NCI-H128 (cell line): ENCODE measurements around the gene RGS18.
"Not testable (repeated sequence)": the region's sequence is repeated elsewhere in the genome, so short reads cannot be mapped to it uniquely, and the experiment has no call there.

Experiments used
- DNase-seq: peaks from one replicate; lab custom pipeline; 2025; ENCODE audit not compliant: unreplicated experiment; lab: John Stamatoyannopoulos, UW

RGS18 gene

GRCh38 chr1:192158181-192158580, at the start of gene RGS18:
TSS of gene RGS18 (plus strand) at chr1:192158462. CDS start at chr1:192158638, 176 bp downstream.
- no peak for DNase-seq

GRCh38 chr1:192109576-192109975, 48.7 kb upstream of the RGS18 start:
- DNase-seq = no peak

DNA sequence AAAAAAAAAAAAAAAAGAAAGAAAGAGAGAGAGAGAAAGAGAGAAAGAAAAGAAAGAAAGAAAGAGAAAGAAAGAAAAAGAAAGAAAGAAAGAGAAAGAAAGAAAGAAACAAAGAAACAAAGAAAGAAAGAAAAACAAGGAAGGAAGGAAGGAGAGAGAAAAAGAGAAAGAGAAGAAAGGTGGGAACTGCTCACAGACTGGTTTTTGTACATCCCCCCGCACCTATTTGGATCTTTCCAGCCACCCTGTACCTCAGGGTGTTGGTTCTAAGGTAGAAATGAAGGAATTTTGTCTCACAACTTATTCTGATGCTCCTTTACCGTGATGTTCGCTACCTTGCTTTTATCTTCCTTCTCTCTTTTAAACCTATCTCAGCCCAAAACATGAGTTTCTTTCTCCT, 43.3 kb upstream of the RGS18 start:
- no peak for DNase-seq

GRCh38 chr1:192118881-192119405, 39.3 kb upstream of the RGS18 start:
- no peak for DNase-seq

DNA sequence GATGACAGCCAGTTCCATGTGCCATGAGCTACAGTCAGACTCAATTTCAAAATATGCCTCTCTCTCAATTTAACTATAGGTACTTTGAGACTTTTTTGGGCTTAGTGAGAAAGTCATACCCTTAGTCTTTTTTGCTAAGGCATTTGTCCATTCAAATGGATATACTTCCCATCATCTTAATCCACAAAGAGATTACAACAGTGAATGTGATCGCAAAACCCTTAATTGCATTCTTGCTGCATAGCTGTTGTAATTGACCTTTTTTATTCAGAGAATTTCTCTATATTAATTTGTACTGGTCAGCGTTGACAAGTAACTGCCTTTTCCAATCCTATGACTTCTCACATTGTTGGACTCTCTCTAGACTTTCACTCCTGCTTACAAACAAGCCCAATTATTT, 38.6 kb upstream of the RGS18 start:
- no peak for DNase-seq

DNA sequence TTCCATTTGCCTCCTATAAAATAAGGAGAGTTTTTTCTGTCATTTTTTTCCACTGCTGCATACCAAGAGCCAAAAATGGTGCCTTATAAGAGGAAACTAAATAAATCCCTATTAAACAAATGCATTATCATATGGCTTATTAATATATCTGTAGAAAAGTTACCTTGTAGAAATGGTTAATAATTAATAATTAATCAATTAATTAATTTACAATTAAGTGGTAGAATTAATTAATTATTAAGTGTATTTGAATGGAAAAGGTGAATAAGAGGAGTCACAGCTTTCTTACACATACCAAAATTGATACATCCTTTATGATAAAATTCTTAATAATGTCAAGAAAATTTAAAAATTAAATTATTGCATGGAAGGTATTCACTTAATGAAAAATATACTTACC, 35.6 kb upstream of the RGS18 start:
- DNase-seq = no peak

DNA sequence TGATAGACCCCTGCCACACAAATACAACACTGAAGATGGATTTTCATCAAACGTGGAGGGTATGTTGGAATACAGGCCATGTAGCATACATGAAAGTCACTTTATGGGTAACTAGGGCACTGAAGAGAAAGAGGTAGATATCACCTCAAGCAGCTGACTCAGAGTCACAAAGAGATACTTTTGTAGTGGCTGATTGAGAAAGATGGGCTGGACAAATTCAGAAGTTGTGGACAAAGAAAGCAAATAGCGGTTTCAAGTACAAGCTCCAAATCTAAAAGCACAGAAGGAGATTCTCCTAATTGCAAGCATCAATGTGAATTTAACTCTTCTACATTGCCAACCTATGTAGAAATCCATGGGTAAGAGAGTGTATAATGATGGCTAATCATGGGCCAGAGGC, 35.0 kb upstream of the RGS18 start:
- DNase-seq = no peak

- DNase-seq = no peak
These were observed 32.1 kb upstream of the RGS18 start for GRCh38 chr1:192126030-192126619.

DNA sequence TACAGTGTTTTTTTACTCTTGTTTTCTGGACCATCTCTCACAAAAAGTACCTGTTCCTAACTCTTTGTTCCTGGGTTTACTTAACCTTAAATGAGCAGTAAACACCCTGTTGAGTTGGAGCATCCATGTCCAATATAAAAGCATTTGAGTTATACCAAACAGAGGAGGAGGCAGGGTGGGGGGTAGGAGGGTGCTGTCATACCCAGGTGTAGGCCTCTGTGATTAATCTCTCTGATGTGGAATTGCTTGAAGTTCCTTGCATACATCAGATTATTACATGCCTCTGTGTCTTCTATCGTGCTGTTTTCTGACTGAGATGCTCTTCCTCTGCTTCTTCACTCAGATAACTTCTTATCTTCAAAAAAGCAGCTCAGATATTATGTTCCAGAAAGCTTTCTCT, 28.1 kb upstream of the RGS18 start:
- no peak for DNase-seq

DNA sequence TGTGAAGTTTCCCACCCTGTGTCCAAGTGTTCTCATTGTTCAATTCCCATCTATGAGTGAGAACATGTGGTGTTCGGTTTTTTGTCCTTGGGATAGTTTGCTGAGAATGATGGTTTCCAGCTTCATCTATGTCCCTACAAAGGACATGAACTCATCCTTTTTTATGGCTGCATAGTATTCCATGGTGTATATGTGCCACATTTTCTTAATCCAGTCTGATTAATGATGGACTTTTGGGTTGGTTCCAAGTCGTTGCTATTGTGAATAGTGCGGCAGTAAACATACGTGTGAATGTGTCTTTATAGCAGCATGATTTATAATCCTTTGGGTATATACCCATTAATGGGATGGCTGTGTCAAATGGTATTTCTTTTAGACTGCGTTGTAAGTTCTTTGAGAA, 27.4 kb upstream of the RGS18 start:
- not testable (repeated sequence) for DNase-seq

DNA sequence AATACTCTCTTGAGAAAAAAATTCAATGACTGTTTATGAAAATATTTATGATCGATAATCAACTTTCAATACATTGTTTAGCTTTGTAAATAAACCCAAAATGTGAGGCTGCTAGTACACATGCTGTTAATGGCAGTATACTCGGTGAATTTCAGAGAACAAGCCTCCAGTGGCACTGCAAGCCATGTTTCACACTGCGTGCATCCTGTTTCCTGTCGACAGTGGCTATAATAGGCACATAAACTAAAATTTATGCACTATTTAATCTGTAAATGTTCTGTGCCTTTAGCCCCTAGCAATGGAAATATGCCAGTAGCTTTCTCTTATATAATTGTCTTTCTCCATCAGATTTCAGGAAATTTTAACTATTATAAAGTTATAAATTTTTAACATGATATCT, 26.3 kb upstream of the RGS18 start:
- DNase-seq = no peak

DNA sequence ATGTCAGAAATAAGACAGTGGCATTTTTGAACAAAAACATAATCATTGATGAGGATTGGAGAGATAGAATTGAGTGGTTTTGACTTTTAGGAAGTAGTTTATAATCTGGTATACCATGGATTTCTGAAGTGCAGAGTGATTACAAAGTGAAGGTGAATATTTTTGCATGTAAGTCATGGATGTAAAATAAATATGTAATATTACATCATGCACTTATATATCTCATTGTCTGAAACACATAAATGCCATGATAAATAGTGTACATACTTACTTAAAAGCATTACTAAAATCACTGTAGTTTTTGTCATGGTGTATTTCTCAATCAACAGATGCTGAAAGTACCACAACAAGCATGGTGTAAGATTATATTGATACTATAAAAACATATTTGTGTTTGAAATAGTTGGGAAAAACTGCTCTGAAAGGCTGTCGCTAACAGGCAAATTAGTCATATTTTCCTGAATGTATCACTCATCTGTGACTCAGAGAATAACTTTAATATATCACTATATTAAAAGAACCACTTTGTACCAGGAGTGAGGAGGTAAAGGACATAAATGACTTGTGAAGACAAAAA, 24.8 kb upstream of the RGS18 start:
- no peak for DNase-seq

DNA sequence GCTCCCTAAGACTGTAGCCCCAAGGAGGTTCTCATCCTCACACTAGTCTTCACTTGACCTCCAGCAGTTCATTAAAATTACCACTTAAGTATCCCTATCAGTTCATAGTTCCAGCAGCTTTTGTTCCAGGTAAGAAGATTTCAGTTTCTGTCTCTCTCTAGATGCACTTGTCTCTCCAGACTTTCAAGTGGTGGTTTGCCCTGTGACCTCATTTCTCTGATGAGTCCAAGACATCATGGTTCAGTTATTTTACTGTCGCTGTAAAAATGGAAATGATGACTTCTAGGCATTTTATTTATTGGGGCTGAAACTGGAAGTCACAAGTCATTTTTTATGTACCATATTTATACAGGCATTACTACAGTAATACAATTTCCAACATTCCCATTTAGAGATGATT, 17.9 kb upstream of the RGS18 start:
- no peak for DNase-seq

DNA sequence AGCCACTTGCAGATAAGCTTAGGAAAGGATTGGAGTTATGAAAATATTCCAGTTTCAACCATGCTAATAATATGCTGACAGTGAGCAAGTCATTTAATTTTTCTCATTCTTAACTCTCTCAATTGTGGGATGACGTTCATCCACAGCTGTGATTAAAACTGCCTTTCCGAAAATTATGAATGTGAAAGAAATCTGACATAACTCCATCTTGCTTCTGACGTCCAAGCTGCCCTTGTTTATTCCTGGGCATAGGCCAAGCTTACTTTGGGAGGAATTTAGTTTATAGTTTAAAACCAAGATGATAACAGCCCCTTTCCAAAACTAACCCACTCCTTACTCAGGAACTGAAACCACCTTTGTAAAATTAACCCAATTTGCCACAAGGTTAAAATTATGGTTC, 11.0 kb upstream of the RGS18 start:
- DNase-seq = no peak

DNA sequence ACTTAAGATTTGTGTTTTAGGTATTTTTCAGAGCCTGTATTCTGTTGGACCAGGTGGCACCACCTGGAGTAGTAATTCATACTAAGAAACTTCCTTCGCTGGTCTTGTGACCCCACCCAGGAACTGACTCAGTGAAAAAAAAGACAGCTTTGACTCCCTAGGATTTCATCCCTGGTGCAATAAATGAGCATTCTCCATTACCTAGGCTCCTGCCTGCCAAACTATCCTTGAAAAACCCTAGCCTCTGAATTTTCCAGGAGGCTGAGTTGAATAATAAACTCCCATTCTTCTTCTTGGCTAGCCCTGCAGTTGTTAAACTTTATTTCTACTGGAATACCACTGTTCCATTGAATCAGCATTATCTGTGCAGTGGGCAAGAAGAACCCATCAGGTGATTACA, 10.6 kb upstream of the RGS18 start:
- DNase-seq = no peak

- no peak for DNase-seq
These were observed 7.1 kb upstream of the RGS18 start for GRCh38 chr1:192151176-192151575.

DNA sequence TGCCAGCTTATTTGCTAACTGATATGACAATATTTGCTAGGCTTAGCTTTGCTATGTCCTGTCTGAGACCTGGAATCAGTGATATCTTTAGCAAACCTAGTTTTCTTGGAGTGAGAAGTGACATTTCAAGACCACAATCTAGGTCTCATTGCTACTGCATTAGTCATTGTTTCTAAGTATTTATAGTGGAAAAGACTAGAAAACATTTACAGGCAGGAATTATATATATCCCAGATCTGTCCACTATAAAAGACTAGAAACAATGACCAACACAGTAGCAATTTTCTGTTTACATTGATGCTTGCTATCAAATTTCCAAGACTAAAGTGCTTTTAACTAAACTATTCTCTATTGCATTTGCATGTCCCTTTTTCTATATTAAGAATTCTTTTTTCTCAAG, 5.0 kb upstream of the RGS18 start:
- no peak for DNase-seq

GRCh38 chr1:192157067-192157466, 1.2 kb upstream of the RGS18 start:
- DNase-seq = no peak

GRCh38 chr1:192159014-192159413, 752 bp downstream of the RGS18 start:
- no peak for DNase-seq

DNA sequence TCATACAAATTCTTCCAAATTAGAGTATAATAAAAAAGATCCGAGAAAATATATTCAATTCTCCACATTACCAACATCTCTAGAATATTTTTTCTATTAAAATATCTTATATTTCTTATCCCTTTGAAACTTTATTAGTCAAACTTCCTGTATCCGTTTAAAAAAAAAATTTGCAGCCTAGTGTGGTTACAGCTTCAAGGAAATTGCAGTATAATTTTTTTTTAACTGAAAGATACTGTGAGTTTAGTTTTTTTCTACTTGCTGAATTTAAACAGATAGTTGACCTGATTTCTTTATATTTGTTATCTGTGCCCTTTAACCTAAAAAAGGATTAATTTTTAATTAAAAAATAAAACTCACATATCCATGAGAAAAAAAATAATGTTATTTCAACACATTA, 1.5 kb downstream of the RGS18 start:
- DNase-seq = no peak

DNA sequence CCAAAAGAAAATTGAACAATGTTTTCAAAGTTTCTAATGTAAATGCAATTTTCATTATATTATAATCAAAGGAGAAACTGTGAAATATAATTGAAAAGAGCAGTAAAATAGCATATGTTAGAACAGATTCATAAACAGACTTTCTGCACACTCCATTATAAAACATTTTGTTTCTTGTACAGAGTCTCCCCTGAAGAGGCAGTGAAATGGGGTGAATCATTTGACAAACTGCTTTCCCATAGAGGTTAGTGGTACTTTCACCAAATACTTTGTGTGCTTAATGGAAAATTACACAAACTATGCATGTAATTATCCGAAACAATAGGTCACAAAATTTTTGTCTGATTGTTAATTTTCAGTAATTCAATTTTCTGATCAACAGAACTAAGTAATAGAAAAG, 1.9 kb downstream of the RGS18 start:
- DNase-seq = no peak

DNA sequence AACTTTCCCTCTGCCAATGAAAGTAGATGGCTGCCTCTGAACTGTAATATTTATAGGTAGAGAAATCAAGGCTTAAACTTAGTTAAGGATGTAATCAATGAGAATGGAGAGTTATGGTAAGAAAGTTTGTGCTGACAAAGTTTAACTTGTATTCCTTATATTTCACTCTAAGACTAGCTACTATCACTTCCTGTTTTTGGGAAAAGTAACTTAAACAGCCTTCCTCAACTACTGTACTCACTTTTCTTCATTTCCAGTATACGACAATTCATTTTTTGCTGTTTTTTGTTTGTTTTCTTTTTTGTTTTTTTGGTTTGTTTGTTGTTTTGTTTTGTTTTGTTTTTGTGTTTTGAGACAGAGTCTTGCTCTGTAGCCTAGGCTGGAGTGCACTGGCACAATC, 3.7 kb downstream of the RGS18 start:
- no peak for DNase-seq

DNA sequence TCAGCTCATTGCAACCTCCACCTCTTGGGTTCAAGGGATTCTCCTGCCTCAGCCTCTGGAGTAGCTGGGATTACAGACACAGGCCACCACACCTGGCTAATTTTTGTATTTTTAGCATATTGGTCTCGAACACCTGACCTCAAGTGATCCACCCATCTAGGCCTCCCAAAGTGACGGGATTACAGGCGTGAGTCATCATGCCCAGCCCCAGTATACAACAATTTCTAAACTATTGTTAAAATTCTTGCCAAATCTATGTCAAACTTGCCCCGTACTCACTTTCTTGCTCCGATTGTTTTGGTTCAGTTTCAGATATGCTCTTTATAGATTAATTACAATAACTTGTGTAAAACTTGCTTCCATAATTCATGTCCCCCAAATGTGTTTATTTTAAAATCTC, 4.1 kb downstream of the RGS18 start:
- no peak for DNase-seq
